Astrocyte of the cerebellum (primary cell): Measurements from ENCODE around the gene PCDHGA4.
"Not testable (repeated sequence)": the region's sequence is repeated elsewhere in the genome, so short reads cannot be mapped to it uniquely, and the experiment has no call there.

ENCODE experiments used
- DNase-seq: peaks from one replicate; pipeline ENCODE4 v3.0.0-alpha.2; 2011; ENCODE audit warnings: low read depth
- H3K4me3 ChIP-seq: 2 replicates; pipeline ENCODE4 v1.5.1; 2011; ENCODE audit warnings: mild to moderate bottlenecking, low read depth, low read length, moderate library complexity
- in situ Hi-C: cut with HindIII; loops from 2 replicates; pipeline ENCODE4 v1.10.0; 2017; ENCODE audit warnings: low sequenced_read_pairs
- TF ChIP-seq, protein P1 (sequence below): IDR thresholded peaks from 2 replicates; pipeline ENCODE4 v1.5.1; 2012; ENCODE audit warnings: low read length, low read depth, moderate library complexity, mild to moderate bottlenecking; ENCODE audit errors: missing control alignments

The PCDHGA4 gene

GRCh38 chr5:141397756-141398551 lies 43.1 kb downstream of the PCDHGA4 start, which contains the start of gene PCDHGB5:
Gene PCDHGB5, plus strand, starts transcription at chr5:141397947. Its CDS starts 181 bp downstream, at chr5:141398128.
- in situ Hi-C loops, DNase-seq: not testable (repeated sequence)
- TF ChIP-seq, protein P1, sequence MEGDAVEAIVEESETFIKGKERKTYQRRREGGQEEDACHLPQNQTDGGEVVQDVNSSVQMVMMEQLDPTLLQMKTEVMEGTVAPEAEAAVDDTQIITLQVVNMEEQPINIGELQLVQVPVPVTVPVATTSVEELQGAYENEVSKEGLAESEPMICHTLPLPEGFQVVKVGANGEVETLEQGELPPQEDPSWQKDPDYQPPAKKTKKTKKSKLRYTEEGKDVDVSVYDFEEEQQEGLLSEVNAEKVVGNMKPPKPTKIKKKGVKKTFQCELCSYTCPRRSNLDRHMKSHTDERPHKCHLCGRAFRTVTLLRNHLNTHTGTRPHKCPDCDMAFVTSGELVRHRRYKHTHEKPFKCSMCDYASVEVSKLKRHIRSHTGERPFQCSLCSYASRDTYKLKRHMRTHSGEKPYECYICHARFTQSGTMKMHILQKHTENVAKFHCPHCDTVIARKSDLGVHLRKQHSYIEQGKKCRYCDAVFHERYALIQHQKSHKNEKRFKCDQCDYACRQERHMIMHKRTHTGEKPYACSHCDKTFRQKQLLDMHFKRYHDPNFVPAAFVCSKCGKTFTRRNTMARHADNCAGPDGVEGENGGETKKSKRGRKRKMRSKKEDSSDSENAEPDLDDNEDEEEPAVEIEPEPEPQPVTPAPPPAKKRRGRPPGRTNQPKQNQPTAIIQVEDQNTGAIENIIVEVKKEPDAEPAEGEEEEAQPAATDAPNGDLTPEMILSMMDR = peak; percentile 60
- peak within 1 kb of the TSS; percentile 25 for H3K4me3 ChIP-seq

GRCh38 chr5:141398608-141399007 lies 43.8 kb downstream of the PCDHGA4 start:
- in situ Hi-C loops = no loop called here
- no peak for DNase-seq
- H3K4me3 ChIP-seq = no peak overlapping the region
- TF ChIP-seq, protein P1 = no peak

GRCh38 chr5:141399555-141400258 lies 44.9 kb downstream of the PCDHGA4 start:
- TF ChIP-seq, protein P1 = no peak
- no peak for DNase-seq
- no peak overlapping the region for H3K4me3 ChIP-seq
- in situ Hi-C loops = no loop called here

GRCh38 chr5:141402553-141403243 lies 47.9 kb downstream of the PCDHGA4 start, which contains the start of gene PCDHGA9:
Gene PCDHGA9, plus strand, starts transcription at chr5:141402778. Its CDS starts 175 bp downstream, at chr5:141402953.
- peak within 1 kb of the TSS; percentile 28 for H3K4me3 ChIP-seq
- in situ Hi-C loops = no loop called here
- TF ChIP-seq, protein P1 = peak; percentile 29
- no peak for DNase-seq

- TF ChIP-seq, protein P1 = no peak
- H3K4me3 ChIP-seq = peak overlapping the region; percentile 28
- no peak for DNase-seq
- in situ Hi-C loops = no loop called here
These were observed 48.6 kb downstream of the PCDHGA4 start for GRCh38 chr5:141403387-141403786.
